Skin epidermis (tissue), 12 donors: Measurements from ENCODE around the gene AATK.

Experiments used
- H3K27ac ChIP-seq, 21 experiments: fragments of 200-600 bp; sonication (generic) in 11 of 21; one replicate each; pipeline ENCODE4 v1.5.0; 2020; ENCODE audit warnings: mild to moderate bottlenecking in 3 of 21, inconsistent platforms in 2 of 21, moderate library complexity in 2 of 21
- H3K4me3 ChIP-seq, 7 experiments: fragments of 200-600 bp; sonication (generic) in 2 of 7; one replicate each; pipeline ENCODE4 v1.5.0; 2020; ENCODE audit warnings: inconsistent platforms in 2 of 7, mild to moderate bottlenecking in 2 of 7, moderate library complexity in 1 of 7

Gene AATK

DNA sequence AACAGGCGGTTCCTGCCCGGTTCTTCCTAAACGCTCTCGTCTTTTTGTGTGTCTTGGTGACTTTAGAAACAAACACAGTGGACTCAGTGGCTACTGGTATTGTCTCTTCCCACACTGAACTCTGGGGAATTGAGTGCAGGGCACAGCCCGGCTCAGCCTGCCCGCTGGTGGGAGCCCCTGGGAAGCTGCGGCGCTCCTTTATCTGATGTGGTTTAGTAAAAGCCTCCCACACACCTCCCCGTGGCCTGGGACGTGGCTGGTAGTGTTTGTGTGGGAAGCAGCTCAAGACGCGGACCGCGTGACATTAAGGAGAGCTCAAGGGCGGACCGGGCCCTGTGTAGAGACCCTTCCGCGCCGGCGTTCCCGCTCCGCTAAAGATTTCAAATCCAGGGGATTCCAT, 56.1 kb downstream of the AATK start:
- H3K4me3 ChIP-seq, result no peak overlapping the region
- H3K27ac ChIP-seq, result no peak overlapping the region

DNA sequence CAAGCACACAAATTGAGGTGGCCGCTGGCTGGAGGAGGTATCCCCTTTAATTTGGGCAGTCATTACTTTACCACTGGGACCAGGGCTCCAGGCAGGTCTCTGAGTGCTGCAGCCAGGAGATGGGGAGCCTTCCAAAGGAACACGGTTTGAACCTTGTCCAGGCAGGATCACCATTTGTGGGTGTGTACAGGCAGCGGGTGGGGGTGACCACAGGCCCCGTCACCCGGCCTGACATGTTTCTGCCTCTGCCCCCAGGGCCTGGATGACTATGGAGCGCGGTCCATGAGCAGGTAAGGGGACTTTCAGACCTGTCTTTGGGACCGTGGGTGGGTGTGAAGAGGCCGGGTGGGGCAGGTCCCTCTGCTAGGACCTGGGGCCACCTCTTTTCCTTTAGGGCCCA, 57.8 kb downstream of the AATK start:
- Histone ChIP-seq H3K4me3 (no peak overlapping the region), H3K27ac (no peak overlapping the region)

DNA sequence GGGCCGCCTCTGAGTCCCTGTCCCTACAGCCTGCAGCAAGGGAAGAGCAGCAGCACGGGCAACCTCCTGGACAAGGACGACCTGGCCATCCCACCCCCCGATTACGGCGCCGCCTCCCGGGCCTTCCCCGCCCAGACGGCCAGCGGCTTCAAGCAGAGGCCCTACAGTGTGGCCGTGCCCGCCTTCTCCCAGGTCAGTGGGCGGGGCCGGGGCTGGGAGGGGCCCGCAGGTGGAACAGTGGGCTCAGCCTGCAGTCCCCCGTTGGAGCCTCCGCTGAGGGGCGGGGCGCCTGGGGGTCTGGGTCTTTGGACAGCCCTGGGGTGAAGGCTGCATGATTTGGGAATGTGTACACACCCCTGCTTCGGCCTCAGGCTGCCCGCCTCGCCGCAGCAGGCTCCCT, 59.3 kb downstream of the AATK start:
- Histone ChIP-seq H3K4me3 (no peak overlapping the region), H3K27ac (no peak overlapping the region)

DNA sequence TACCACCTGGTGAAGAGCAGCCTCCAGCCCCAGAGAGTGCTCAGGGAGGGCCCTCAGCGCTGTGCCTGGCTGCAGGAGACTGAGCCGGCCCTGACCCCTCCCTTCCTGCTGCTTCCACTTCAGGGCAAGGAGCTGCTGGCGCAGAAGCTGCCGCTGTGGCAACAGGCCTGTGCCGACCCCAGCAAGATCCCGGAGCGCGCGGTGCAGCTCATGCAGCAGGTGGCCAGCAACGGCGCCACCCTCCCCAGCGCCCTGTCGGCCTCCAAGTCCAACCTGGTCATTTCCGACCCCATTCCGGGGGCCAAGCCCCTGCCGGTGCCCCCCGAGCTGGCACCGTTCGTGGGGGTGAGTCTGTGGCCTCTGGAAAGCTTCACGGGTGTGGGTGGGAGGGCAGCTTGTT, 62.6 kb downstream of the AATK start:
- no peak overlapping the region for H3K27ac ChIP-seq
- H3K4me3 ChIP-seq, result no peak overlapping the region

DNA sequence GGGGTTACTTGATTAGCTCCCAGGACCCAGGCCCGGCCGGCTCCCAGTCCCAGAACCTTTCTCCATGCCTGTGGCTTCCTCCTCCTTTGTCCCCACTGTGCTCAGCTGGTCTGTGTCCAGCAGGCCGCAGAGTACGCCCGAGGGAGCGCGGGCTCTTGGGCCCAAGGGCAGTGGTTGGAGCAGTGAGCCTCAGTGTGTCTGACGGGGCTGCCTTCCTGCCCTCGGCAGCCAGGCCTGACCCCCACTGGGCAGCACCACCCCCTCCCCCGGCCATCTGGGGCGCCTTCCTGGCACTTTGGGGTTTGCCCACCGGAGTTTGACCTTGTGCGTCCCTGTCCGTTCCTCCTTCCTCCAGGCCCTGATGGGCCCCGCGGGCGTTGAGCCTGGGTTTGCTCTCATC, 63.2 kb downstream of the AATK start:
- Histone ChIP-seq H3K27ac (no peak overlapping the region), H3K4me3 (no peak overlapping the region)

- H3K4me3 ChIP-seq, result no peak overlapping the region
- H3K27ac ChIP-seq, result no peak overlapping the region
These were observed 63.7 kb downstream of the AATK start for GRCh38 chr17:81102352-81102751.

GRCh38 chr17:81101614-81102306, 64.3 kb downstream of the AATK start:
- Histone ChIP-seq H3K4me3 (no peak overlapping the region), H3K27ac (no peak overlapping the region)

- H3K27ac ChIP-seq, result no peak overlapping the region
- no peak overlapping the region for H3K4me3 ChIP-seq
These were observed 65.4 kb downstream of the AATK start for GRCh38 chr17:81100668-81101067.

DNA sequence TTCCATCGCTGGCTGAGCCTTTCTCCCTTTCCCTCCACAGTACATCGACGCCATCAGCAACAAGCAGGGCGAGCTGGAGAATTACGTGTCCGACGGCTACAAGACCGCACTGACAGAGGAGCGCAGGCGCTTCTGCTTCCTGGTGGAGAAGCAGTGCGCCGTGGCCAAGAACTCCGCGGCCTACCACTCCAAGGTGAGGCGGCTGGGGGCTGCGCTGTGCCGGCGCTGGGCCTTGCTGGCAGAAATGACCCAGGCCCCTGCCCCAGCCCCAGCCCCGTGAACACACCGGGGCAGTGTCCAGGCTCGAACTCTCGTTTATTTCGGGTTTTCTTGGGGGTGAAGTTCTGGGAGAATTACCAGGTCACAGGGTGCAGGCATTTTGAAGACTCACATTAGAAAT, 66.1 kb downstream of the AATK start:
- H3K27ac ChIP-seq, result no peak overlapping the region

GRCh38 chr17:81097943-81098308, 68.1 kb downstream of the AATK start:
- Histone ChIP-seq H3K4me3 (peak overlapping the region in 2 of 7 experiments; percentile 10), H3K27ac (peak overlapping the region in 20 of 21 experiments; percentile 2 to 89 (median 76))

More for the DNA sequence above, 66.1 kb downstream of the AATK start:
- no peak overlapping the region for H3K4me3 ChIP-seq

DNA sequence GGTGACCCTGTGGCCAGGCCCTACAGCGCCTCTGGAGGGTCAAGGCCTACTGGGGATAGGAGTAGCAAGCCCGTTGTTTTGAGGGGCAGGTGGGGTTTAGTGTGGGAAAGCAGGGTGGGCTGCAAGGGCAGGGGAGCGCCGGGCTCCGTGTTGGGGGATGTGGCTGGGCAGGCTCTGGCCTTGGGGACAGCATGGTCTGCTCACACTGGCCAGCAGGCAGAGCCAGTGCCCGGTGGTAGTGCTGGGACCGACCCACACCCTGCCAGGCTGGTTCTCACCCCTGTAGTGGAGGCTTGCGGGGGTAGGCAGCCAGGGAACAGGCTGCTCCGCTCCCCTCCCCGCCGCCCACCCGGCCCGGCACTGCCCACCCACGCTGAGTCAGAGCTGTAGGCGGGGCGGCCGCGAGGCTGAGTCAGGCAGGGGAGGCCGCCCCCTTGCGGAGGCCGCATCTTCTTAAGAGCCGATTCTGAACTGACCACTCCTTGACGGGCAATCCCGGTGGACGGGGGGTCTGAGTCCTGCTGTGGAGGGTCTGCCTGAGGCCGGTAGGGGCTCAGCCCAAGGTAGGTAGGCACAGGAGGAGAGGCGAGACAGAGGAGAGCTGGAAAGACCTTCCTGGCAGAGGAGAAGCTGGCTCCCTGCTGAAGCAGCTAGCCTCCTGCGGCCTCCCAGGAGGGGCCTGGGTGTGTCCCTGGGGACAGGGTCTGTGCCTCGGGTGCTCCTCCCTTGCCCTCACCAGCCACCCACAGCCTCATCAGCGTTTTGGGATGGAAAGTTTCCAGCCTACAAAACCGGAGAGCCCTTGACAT, 68.7 kb downstream of the AATK start:
- Histone ChIP-seq H3K4me3 (peak overlapping the region in 2 of 7 experiments; percentile 10), H3K27ac (peak overlapping the region in 20 of 21 experiments; percentile 2 to 89 (median 76))

DNA sequence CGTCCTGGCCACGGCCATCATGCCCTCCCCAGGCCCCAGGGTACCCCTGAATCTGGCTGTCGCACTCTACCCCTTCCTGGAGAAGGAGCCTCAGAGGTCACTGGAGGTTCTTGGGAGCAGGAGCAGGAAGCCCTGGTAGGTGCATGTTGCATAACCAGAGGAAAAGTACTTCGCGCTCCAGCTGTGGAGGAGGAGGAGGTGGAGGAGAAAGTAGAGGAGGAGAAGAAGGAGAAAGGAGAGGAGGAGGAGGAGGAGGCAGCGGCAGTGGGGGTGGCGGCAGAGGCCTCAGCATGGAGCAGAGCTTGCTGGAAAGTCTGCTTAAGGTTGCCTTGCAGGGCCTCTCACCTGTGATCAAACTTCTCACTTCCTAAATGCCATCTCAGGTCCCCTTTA, 69.3 kb downstream of the AATK start:
- Histone ChIP-seq H3K4me3 (no peak overlapping the region), H3K27ac (peak overlapping the region in 19 of 21 experiments; percentile 2 to 89 (median 77))

DNA sequence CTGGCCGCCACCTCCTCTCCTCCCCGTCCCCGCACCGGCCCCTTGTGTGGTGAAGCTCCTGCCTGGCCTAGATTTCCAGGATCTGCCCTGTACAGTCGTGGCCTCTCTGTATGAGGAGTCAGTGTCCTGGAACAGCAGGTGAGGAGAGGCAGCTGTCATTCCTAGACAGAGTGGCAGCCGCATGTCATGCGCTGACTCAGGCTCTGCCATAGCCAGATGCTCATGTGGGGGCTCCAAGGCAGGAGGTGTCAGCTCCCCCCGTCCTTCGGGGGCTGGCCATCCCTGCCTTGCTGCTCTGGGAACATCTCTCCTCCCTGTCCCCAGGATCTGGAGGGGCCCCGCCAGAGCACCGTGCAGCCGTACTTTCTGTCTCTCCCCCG, 70.6 kb downstream of the AATK start:
- Histone ChIP-seq H3K27ac (peak overlapping the region in 19 of 21 experiments; percentile 24 to 89 (median 81)), H3K4me3 (no peak overlapping the region)

DNA sequence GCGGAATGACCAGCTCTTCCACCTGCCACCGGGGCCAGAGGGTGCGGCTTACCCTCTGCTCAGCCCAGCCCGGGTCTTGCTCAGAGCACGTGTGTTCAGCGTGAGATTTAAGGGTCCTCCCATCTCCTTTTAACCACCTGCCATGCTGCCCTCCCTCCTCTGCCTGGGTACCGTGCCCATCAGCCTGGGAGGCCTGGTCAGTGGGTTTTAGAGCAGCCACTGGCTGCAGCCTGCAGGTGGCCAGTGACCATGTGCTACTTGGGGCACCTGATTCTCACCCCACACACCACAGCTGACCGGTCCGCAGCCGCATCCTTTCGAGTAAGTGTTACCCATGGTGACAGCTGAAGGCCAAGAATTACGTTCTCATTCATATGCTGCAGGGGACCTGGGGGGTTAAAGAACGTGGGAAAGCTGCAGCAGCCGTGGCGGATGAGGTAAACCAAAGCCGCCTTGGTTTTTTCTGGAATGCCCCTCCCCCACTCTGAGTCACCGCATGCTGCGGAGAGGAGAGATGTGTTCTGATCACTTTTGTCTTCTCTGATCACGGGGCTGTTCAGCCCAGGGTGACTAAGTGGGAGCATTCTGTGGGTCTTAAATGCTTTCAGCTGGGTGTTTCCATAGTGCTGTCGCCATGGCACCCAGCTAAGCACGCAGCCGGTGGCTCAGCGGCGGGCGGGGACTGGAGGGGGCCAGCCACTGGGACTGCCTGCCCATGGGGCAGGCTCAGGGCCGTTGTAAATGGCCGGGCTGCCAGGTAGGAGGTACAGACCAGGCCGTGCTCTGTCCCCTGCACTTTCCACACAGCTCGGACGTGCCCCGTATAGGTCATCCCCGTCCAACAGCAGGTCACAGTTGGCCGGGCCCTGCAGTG, 71.3 kb downstream of the AATK start:
- H3K4me3 ChIP-seq, result no peak overlapping the region
- H3K27ac ChIP-seq, result peak overlapping the region; percentile 24 to 89 (median 80)

DNA sequence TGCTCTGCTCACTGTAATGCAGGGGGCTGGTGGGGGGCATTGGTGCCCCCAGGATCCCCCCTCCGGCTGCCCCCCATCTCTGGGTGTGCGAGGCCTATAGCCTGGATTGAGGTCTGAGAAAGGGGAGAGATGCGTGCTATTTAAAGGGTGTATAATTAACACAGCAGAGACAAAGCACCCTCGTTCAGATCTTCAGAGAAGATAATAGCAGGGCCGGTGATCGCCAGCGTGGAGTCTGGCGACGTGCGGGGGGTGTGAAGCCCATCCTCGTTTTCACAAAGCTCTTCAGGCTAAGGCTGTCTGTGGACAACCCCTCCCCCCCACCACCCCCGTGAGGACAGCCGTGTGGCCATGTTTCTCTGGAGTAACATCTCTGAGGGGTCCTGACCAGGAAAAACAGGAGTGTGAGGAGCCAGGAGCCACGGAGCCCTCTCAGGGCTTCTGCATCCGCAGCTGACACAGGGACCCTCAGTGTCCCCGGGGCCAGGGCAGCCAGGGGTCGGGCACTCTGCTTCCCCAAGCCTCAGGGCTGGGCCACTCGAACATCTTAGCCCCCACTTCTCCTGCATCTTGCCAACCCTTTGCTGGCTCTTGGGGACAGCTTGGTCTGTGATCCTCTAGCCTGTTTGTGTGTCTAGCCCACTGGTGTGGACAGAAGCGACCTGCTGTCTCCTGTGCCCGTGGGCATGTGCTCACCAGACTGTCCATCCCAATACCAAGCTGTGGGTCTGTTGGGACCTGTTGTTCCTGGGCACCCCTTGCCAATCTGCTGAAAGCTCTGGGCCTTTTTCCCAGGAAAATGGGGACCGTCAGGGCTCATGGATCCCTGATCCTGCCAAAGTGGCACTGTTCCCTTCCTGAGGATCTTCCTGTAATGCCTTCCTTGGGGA, 72.2 kb downstream of the AATK start:
- Histone ChIP-seq H3K27ac (peak overlapping the region; percentile 14 to 89 (median 63)), H3K4me3 (no peak overlapping the region)

DNA sequence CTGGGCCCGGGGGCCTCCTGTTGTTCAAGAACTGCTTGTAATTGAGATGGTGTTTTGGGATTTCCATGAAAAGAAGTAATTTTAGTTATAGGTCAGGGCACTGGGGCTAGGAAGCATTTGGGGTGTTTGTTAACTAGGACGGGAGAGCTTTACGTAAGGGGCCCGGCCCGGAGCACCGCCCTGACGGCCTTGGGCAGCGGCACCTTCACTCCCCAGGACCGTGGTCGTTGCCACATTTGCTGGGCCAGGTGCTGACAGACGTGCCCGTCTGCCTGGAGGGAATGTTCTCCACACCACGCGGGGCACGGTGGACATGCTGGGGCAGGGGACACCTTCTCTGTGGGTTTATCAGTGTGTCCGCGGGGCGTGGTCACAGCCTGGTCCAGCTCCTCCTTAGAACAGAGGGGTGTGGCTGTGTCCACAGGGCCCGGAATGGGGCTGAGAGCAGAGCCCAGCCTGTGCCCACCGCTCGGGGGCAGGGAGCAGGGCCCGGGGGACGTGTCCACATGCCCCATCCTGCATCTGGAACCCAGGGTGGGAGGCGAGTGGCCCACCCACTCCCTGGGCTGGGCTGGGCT, 73.4 kb downstream of the AATK start:
- H3K27ac ChIP-seq, result peak overlapping the region in 9 of 21 experiments; percentile 14 to 89 (median 52)
- H3K4me3 ChIP-seq, result no peak overlapping the region

GRCh38 chr17:81091774-81092517, 74.1 kb downstream of the AATK start:
- Histone ChIP-seq H3K4me3 (no peak overlapping the region), H3K27ac (peak overlapping the region in 12 of 21 experiments; percentile 15 to 89 (median 52))

GRCh38 chr17:81091154-81091553, 74.9 kb downstream of the AATK start:
- Histone ChIP-seq H3K27ac (peak overlapping the region in 10 of 21 experiments; percentile 18 to 89 (median 52)), H3K4me3 (no peak overlapping the region)
